ENCODE results near the gene PAPLN. TPM values are rescaled to one million over a fixed set of nuclear protein-coding genes. Genes with fewer than 3 reads are reported as not detected.
"Not testable (repeated sequence)": the region's sequence is repeated elsewhere in the genome, so short reads cannot be mapped to it uniquely, and the experiment has no call there.

PAPLN gene
- total RNA-seq, 1 donor from 2014 or later: 17.3 TPM

DNA sequence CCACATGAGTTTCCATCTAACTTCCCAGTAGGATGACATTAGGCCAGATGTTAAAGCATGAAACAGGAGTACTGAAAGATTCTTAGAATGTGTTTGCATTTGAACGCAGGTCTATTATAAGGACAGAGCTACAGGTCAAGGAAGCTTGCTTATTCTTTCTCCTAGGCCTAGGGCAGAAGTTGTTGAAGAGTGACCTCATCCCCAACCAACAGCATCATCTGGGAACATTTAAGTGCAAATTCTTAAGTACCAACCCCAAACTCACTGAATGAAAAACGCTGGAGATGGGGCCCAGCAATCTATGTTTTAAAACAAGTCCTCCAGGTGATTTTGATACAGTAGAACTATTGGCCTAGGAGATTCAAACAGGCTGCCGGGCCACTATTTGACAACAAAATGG, 52.4 kb downstream of the PAPLN start:
- no peak for DNase-seq (ENCODE audit: low spot score)

GRCh38 chr14:73290279-73290678, 53.0 kb downstream of the PAPLN start:
- no peak for DNase-seq (ENCODE audit: low spot score)

DNA sequence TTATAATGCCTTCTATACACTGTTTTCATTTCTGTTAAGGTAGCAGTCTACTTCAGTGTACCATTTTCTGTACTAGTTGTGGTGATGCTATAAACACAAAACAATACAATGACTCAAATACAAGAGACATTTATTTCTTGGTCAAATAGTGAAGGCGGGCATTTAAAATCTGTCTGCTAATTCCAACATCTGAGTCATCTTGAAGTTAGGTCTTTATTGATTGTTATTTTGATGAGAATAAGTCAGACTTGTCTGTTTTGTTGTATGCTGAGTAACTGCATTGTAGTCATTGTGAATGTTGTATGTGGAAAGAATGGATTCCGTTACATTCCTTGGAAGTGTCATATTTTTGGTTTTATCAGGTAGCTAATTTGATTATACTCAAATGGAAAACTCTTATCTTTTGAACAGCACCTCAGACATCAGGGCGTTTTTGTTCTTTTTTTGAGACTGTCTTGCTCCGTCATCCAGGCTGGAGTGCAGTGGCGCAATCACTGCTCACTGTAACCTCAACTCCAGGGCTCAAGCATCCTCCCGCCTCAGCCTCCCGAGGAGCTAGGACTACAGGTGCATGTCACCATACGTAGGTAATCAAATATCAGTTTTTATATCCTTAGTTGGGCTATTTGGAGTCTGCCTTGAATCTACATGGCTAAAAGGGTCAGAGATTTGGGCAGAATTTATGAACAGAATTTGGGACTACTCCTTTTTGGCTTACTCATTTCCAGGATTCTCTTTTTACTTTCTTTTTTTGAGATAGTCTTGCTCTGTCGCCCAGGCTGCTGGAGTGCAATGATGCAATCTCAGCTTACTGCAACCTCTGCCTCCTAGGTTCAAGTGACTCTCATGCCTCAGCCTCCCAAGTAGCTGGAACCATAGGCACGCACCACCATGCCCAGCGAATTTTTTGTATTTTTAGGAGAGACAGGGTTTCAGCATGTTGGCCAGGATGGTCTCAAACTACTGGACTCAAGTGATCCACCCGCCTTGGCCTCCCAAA, 56.8 kb downstream of the PAPLN start:
- no peak for DNase-seq (ENCODE audit: low spot score)

- DNase-seq (ENCODE audit: low spot score): no peak
Measured at GRCh38 chr14:73295198-73295796, 58.0 kb downstream of the PAPLN start.

- no peak for DNase-seq (ENCODE audit: low spot score)
Measured at GRCh38 chr14:73305499-73305898, 68.2 kb downstream of the PAPLN start.

GRCh38 chr14:73307261-73307660, 70.0 kb downstream of the PAPLN start:
- DNase-seq (ENCODE audit: low spot score): no peak

GRCh38 chr14:73309207-73309606, 71.9 kb downstream of the PAPLN start:
- not testable (repeated sequence) for DNase-seq (ENCODE audit: low spot score)

DNA sequence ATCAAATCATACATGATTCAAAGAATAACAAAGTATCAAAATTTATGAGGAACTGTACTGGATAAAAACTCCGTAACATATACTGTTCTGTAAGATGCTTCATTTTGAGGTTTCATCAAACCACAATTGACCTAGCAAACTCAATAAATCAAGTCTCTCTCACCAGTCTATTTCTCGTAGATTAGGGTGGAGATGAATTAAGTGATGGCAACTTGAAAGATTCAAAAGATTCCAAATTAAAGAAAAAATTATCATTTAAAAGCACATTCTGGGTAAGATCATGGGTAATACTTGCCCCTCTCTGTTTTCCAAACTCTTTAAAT, 74.4 kb downstream of the PAPLN start:
- DNase-seq (ENCODE audit: low spot score): no peak

GRCh38 chr14:73312687-73313086, 75.4 kb downstream of the PAPLN start:
- no peak for DNase-seq (ENCODE audit: low spot score)

- no peak for DNase-seq (ENCODE audit: low spot score)
Measured at GRCh38 chr14:73313151-73313550, 75.8 kb downstream of the PAPLN start.

DNA sequence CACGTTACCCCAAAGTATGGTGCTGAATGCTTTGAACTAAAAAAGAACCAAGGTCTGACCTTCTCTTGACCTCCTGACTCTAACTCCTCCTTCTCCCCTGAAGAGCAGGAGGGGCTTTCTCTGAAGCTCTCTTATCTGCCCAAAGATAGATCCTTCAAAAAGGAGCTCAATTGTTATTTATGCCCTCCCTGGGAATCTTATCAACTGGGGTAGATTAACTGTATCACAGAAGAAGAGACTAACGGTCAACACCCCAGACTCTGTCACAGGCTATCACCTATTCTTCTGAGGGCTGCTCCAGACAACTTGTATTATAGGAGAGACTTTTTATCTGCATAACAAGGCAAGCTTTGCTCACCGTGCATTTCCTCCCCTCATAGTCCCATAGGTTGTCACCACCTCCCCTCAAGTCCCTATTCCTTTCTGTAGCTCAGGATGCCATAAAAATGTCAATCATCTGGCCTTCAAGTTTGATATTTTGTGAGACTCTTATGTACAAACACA, 86.6 kb downstream of the PAPLN start:
- no peak for DNase-seq (ENCODE audit: low spot score)

Other genes starting within 250 kb of the PAPLN start
- 24.9 TPM for gene ZFYVE1, start 210.4 kb upstream of the PAPLN start, total RNA-seq
- 49.3 TPM for gene RBM25, start 179.0 kb upstream of the PAPLN start, total RNA-seq
- gene PSEN1, start 101.0 kb upstream of the PAPLN start, total RNA-seq: 91.9 TPM
- 117 TPM for gene NUMB, start 221.0 kb downstream of the PAPLN start, total RNA-seq

All from mucosa of gallbladder (tissue), 1 donor.